ENCODE results near the gene ZFHX3.

ZFHX3 gene

GRCh38 chr16:73033271-73033998, 14.5 kb downstream of the ZFHX3 start:
- no peaks in the 10 kb centered on the region for H3K36me3 ChIP-seq (ENCODE audit: insufficient read depth, low read length)
- no peak overlapping the region for H3K27ac ChIP-seq (ENCODE audit: low read depth, low read length)
- H3K9ac ChIP-seq (ENCODE audit: low read length): no peak overlapping the region
- H3K9me3 ChIP-seq (ENCODE audit: low read length): no peaks in the 10 kb centered on the region
- H3K4me3 ChIP-seq (ENCODE audit: low read depth in 1 of 2, low read length in 2 of 2): peak overlapping the region in 1 of 2 donors; percentile 11
- no peaks in the 10 kb centered on the region for H3K27me3 ChIP-seq (ENCODE audit: control insufficient read depth in 1 of 2, insufficient read depth in 2 of 2, low read length in 2 of 2)
- H3K4me1 ChIP-seq (ENCODE audit: insufficient read depth, low read length): peaks cover 58% of the 10 kb centered on the region

GRCh38 chr16:73032541-73033270, 15.2 kb downstream of the ZFHX3 start:
- H3K9me3 ChIP-seq (ENCODE audit: low read length): no peaks in the 10 kb centered on the region
- peaks cover 51% of the 10 kb centered on the region for H3K4me1 ChIP-seq (ENCODE audit: insufficient read depth, low read length)
- no peaks in the 10 kb centered on the region for H3K36me3 ChIP-seq (ENCODE audit: insufficient read depth, low read length)
- no peak overlapping the region for H3K27ac ChIP-seq (ENCODE audit: low read depth, low read length)
- no peaks in the 10 kb centered on the region for H3K27me3 ChIP-seq (ENCODE audit: control insufficient read depth in 1 of 2, insufficient read depth in 2 of 2, low read length in 2 of 2)
- peak overlapping the region in 1 of 2 donors; percentile 11 for H3K4me3 ChIP-seq (ENCODE audit: low read depth in 1 of 2, low read length in 2 of 2)
- H3K9ac ChIP-seq (ENCODE audit: low read length): no peak overlapping the region

DNA sequence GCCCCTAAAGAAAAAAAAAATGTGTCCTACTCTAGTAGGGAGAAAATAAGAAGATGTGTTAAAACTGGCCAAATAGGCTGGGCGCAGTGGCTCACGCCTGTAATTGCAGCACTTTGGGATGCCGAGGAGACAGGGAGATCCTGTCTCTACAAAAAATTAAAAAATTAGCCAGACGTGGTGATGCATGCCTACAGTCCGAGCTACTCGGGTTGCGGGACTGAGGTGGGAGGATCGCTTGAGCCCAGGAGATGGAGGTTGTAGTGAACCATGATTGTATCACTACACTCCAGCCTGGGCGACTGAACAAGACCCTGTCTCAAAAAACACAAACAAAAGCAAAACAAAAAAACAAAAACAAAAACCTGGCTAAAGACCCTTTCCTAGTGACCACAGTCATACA, 15.9 kb downstream of the ZFHX3 start:
- Histone ChIP-seq H3K9ac (ENCODE audit: low read length) (no peak overlapping the region), H3K36me3 (ENCODE audit: insufficient read depth, low read length) (no peaks in the 10 kb centered on the region), H3K27ac (ENCODE audit: low read depth, low read length) (no peak overlapping the region), H3K4me1 (ENCODE audit: insufficient read depth, low read length) (peaks cover 43% of the 10 kb centered on the region), H3K4me3 (ENCODE audit: low read depth in 1 of 2, low read length in 2 of 2) (no peak overlapping the region), H3K27me3 (ENCODE audit: control insufficient read depth in 1 of 2, insufficient read depth in 2 of 2, low read length in 2 of 2) (no peaks in the 10 kb centered on the region), H3K9me3 (ENCODE audit: low read length) (no peaks in the 10 kb centered on the region)

DNA sequence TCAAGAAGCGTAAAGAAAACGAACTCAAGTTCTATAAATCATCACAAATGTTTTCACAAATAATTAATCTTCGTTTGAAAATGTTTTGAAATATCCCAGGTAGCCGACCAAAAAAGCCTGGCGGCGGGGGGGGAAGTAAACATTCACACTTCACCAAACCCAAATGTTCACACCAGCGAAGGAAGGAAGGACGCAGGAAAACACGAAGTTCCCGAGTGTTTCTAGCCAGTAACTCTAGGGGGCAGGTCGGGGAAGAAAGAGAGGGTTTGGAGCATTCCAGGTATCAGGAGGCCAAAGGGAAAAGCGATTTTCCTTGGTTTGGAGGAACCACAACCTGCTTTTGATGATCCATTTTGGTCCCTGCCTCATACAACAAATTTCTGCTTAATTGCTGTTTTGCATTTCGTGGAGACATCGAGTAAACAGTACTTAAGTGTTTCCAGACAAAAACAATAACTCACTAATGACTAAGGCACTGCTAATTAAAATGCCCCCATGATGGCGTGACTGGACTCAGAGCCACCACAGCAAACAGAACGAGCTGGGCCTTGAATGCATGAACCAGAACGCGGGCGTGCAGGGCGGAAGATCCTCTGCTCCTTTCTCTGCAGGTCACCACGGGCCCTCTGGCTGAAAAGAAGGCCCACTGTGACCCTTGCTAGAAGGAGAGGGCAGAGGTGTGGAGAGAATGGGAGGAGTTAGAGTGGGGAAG, 16.6 kb downstream of the ZFHX3 start:
- H3K27ac ChIP-seq (ENCODE audit: low read depth, low read length): no peak overlapping the region
- H3K27me3 ChIP-seq (ENCODE audit: control insufficient read depth in 1 of 2, insufficient read depth in 2 of 2, low read length in 2 of 2): no peaks in the 10 kb centered on the region
- no peaks in the 10 kb centered on the region for H3K9me3 ChIP-seq (ENCODE audit: low read length)
- no peaks in the 10 kb centered on the region for H3K36me3 ChIP-seq (ENCODE audit: insufficient read depth, low read length)
- H3K4me1 ChIP-seq (ENCODE audit: insufficient read depth, low read length): peaks cover 37% of the 10 kb centered on the region
- no peak overlapping the region for H3K9ac ChIP-seq (ENCODE audit: low read length)
- H3K4me3 ChIP-seq (ENCODE audit: low read depth in 1 of 2, low read length in 2 of 2): no peak overlapping the region

GRCh38 chr16:73028721-73029361, 19.1 kb downstream of the ZFHX3 start:
- H3K9me3 ChIP-seq (ENCODE audit: low read length): no peaks in the 10 kb centered on the region
- peaks cover 46% of the 10 kb centered on the region for H3K4me1 ChIP-seq (ENCODE audit: insufficient read depth, low read length)
- no peak overlapping the region for H3K4me3 ChIP-seq (ENCODE audit: low read depth in 1 of 2, low read length in 2 of 2)
- H3K9ac ChIP-seq (ENCODE audit: low read length): no peak overlapping the region
- H3K36me3 ChIP-seq (ENCODE audit: insufficient read depth, low read length): no peaks in the 10 kb centered on the region
- H3K27me3 ChIP-seq (ENCODE audit: control insufficient read depth in 1 of 2, insufficient read depth in 2 of 2, low read length in 2 of 2): no peaks in the 10 kb centered on the region
- H3K27ac ChIP-seq (ENCODE audit: low read depth, low read length): no peak overlapping the region

DNA sequence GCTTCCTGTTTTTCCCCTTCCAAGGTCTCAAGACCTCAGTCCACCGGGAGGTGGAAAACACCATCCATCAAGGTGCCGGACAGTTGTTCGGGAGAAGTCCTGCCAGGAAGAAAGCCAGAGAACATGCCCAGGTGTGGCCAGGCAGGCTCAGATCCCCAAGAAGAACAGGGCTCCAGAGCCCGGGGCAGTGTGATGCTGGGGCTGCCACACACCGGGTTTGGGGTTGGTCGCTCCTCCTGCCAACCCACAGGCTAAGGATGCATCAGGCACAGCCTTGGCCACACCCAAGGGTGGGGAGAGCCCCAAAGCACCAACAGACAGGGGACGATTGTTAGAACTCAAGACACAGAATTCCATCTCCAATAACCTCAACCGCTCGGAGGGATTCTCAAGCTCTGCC, 19.7 kb downstream of the ZFHX3 start:
- H3K27me3 ChIP-seq (ENCODE audit: control insufficient read depth in 1 of 2, insufficient read depth in 2 of 2, low read length in 2 of 2): no peaks in the 10 kb centered on the region
- no peak overlapping the region for H3K27ac ChIP-seq (ENCODE audit: low read depth, low read length)
- no peak overlapping the region for H3K9ac ChIP-seq (ENCODE audit: low read length)
- peaks cover 41% of the 10 kb centered on the region for H3K4me1 ChIP-seq (ENCODE audit: insufficient read depth, low read length)
- H3K36me3 ChIP-seq (ENCODE audit: insufficient read depth, low read length): no peaks in the 10 kb centered on the region
- no peak overlapping the region for H3K4me3 ChIP-seq (ENCODE audit: low read depth in 1 of 2, low read length in 2 of 2)
- H3K9me3 ChIP-seq (ENCODE audit: low read length): no peaks in the 10 kb centered on the region

- no peak overlapping the region for H3K27ac ChIP-seq (ENCODE audit: low read depth, low read length)
- no peaks in the 10 kb centered on the region for H3K36me3 ChIP-seq (ENCODE audit: insufficient read depth, low read length)
- H3K9ac ChIP-seq (ENCODE audit: low read length): no peak overlapping the region
- peaks cover 37% of the 10 kb centered on the region for H3K4me1 ChIP-seq (ENCODE audit: insufficient read depth, low read length)
- H3K4me3 ChIP-seq (ENCODE audit: low read depth in 1 of 2, low read length in 2 of 2): no peak overlapping the region
- H3K9me3 ChIP-seq (ENCODE audit: low read length): no peaks in the 10 kb centered on the region
- H3K27me3 ChIP-seq (ENCODE audit: control insufficient read depth in 1 of 2, insufficient read depth in 2 of 2, low read length in 2 of 2): no peaks in the 10 kb centered on the region
These were observed 20.2 kb downstream of the ZFHX3 start for GRCh38 chr16:73027685-73028111.

DNA sequence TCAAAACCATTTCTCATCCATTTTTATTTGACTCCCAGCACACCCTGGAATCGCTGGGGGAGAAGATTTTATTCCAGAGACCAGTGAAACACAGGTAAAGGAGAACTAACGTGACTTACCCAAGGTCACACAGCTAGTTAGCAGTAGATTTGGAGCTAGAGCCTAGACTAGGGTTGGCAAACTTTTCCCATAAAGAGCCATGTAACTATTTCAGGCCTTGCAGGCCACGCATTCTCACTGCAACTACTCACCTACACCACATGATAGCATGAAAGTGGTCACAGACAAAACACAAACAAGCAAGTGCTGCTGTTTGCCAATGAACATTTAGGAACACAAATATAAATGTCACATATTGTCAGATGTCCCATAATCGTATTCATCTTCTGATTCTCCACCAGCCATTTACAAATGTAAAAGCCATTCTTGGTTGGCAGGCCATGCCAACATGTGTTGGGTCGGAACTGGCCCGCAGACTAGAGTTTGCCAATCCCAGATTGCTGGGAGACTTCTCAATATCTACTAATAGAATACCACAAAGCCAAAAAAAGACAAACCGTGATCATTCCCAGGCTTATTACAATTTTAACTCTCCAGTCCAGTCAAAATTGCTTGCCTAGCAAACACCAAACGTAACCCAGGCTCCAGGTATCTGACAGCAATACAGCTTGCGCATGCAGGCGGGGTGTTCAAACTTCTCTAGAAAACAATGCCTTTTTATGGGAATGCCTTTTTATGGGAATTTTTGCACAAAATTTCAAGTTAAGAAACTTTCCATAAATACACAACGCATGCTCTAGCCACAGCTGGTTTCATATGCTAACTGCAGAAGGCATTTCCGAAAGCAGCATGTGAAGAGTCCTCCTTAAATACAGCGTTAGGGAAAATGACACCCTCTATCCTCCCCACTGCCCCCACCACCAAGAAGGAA, 20.9 kb downstream of the ZFHX3 start:
- H3K27ac ChIP-seq (ENCODE audit: low read depth, low read length): no peak overlapping the region
- H3K9ac ChIP-seq (ENCODE audit: low read length): no peak overlapping the region
- no peaks in the 10 kb centered on the region for H3K9me3 ChIP-seq (ENCODE audit: low read length)
- no peaks in the 10 kb centered on the region for H3K27me3 ChIP-seq (ENCODE audit: control insufficient read depth in 1 of 2, insufficient read depth in 2 of 2, low read length in 2 of 2)
- no peak overlapping the region for H3K4me3 ChIP-seq (ENCODE audit: low read depth in 1 of 2, low read length in 2 of 2)
- H3K4me1 ChIP-seq (ENCODE audit: insufficient read depth, low read length): peaks cover 31% of the 10 kb centered on the region
- H3K36me3 ChIP-seq (ENCODE audit: insufficient read depth, low read length): no peaks in the 10 kb centered on the region

- Histone ChIP-seq H3K4me3 (ENCODE audit: low read depth in 1 of 2, low read length in 2 of 2) (peak overlapping the region in 1 of 2 donors; percentile 35), H3K27ac (ENCODE audit: low read depth, low read length) (no peak overlapping the region), H3K4me1 (ENCODE audit: insufficient read depth, low read length) (peaks cover 20% of the 10 kb centered on the region), H3K36me3 (ENCODE audit: insufficient read depth, low read length) (no peaks in the 10 kb centered on the region), H3K9ac (ENCODE audit: low read length) (peak overlapping the region; percentile 0), H3K27me3 (ENCODE audit: control insufficient read depth in 1 of 2, insufficient read depth in 2 of 2, low read length in 2 of 2) (no peaks in the 10 kb centered on the region), H3K9me3 (ENCODE audit: low read length) (no peaks in the 10 kb centered on the region)
These were observed 22.1 kb downstream of the ZFHX3 start for GRCh38 chr16:73025856-73026210.

- H3K4me1 ChIP-seq (ENCODE audit: insufficient read depth, low read length): peaks cover 25% of the 10 kb centered on the region
These were observed 22.6 kb downstream of the ZFHX3 start for GRCh38 chr16:73025151-73025855.

More at GRCh38 chr16:73025151-73025855, 22.6 kb downstream of the ZFHX3 start:
- Histone ChIP-seq H3K4me3 (ENCODE audit: low read depth in 1 of 2, low read length in 2 of 2) (peak overlapping the region in 1 of 2 donors; percentile 35), H3K27me3 (ENCODE audit: control insufficient read depth in 1 of 2, insufficient read depth in 2 of 2, low read length in 2 of 2) (no peaks in the 10 kb centered on the region), H3K9me3 (ENCODE audit: low read length) (no peaks in the 10 kb centered on the region), H3K27ac (ENCODE audit: low read depth, low read length) (no peak overlapping the region), H3K36me3 (ENCODE audit: insufficient read depth, low read length) (no peaks in the 10 kb centered on the region), H3K9ac (ENCODE audit: low read length) (peak overlapping the region; percentile 0)
